Sciatic nerve (tissue), 2 donors: Measurements from ENCODE around the gene EFNB2. TPM values are rescaled to one million over a fixed set of nuclear protein-coding genes. Genes with fewer than 3 reads are reported as not detected.
A peak's percentile ranks its signal among the peaks of the same experiment; 100 is the strongest.

Experiments used
- ATAC-seq: fragments of 200-7000 bp; cut with Tn5 transposase; one replicate; pipeline ENCODE4 v1.9.1; 2020; ENCODE audit warnings: mild to moderate bottlenecking, moderate library complexity
- DNase-seq: peaks from one replicate; pipeline ENCODE4 v3.0.0-alpha.2; 2020; ENCODE audit warnings: low spot score
- intact Hi-C: fragments of 100-400 bp; cut with DNase I; formaldehyde crosslinking; loops from one replicate; pipeline ENCODE4 v1.14.2; 2022
- total RNA-seq: library from RNA; stranded (reverse); fragmentation: NEBNext Ultra II Directional; extraction: Animal tissue kit (Norgen Biotek cat#: 25700); gene quantifications from one replicate; pipeline ENCODE4 v1.2.1, GENCODE V29; 2021
- donor health status: DM: no; HTN: no; CAD: no.
- donor health status: DM: no; HTN: no; CAD: no.

EFNB2 gene
- total RNA-seq, 1 donor from 2014 or later: 37.0 TPM

DNA sequence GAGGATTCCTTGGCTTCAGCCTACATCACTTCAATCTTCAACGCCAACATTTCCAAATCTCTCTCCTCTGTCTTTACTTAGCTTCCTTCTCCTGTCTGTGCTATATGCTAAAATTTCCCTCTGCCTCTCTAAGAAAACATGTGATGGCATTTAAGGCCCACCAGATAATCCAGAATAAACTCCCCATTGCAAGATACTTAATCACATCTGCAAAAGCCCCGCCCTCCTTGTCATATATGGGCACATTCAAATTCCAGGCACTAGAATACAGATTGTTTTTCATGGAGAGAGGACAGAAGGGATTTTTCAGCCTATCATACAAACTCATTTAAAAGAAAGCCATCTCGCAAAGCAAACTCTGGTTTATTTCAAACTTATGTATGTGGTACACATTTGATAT is 16.3 kb upstream of the EFNB2 start:
- ATAC-seq: no peak
- no peak for DNase-seq
- intact Hi-C loops: no loop called here

DNA sequence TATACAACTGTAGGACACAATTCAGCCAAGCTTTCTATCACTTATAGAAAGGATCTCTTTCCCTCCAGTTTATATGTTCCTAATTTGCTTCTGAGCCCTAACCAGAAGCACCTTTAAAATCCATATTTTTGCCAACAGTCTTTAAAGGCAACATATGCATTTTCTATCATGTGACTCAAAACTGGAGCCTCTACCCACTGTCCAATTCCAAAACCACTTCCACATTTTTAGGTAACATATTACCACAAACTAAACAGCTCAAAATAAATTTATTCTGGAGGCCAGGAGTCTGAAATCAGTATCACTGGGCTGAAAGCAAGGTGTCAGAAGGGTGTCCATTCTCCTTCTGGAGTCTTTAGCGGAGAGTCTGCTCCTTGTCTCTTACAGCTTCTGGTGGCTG is 15.9 kb upstream of the EFNB2 start:
- no peak for ATAC-seq
- DNase-seq: no peak
- intact Hi-C loops: no loop called here

DNA sequence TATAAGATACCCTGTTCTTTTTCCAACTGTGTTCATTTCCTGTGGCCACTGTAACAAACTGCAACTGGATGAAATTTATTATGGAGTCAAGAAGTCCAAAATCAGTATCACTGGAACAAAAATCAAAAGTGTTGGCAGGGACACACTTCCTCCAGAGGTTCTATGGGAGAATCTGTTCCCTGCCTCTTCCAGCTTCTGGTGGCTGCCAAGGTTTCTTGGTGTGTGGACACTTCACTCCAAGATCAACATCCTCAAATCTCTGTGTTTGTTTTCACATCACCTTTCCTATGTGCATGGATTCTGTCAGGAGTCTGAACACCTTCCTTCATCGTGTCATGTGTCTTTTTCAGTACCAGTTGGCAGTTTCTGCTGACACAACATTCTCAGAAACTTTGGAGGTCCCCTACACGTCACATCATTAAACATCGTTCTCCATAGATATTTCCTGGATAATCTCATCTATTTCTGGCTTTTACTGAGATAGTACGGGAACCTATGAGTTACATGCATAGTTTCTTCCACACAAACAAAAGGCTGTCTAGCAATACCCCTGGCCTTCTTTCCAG is 15.2 kb upstream of the EFNB2 start:
- intact Hi-C loops: no loop called here
- DNase-seq (no peak), ATAC-seq (peak; percentile 41)

DNA sequence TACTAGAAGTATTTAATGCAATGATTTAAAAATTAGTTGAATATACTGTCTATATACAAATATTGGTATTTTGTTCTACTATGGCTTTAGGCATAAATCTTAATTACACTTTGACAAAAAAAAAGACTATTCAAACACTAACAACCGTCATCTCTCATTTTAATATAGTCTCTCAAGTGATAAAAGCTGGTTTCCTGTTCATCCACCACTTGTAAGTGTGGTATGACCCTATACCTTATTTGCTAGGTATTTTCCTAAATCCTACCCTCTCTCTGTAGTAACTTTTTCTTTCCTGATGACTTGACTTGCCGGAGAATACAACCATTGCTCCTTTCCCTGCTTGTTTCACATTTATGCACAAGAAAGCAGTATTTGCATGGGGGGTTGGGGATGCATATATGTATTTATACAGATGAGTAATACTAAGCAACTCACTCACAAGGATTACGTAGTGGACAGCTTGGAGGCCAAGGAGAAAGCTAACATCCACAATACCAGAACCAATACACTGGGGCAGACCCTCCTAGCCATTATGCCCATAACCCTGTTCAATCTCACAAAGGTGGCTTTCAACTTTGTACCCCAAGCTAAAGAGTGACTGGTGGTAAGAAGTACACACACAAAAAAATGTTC is 12.7 kb upstream of the EFNB2 start:
- ATAC-seq (no peak), DNase-seq (no peak)
- intact Hi-C loops: no loop called here

DNA sequence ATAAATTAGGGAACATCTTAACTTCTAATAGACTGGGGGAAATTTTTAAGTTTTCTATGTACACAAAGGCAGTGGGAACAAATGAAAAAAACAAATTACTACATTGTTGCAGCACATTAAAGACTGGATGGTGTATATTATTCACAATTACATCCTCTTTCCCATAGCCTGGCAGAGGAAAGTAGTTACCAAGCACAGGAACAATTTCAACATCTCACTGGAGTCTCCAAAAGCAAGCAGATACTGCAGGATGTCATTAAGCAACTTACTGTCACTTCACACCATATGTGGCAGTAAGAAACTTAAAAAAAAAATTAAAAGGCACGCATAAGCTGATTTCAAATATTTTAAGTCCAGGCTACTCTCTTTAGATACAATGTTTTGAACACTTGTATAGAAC is 6.4 kb upstream of the EFNB2 start:
- ATAC-seq (no peak), DNase-seq (no peak)
- intact Hi-C loops: no loop called here

DNA sequence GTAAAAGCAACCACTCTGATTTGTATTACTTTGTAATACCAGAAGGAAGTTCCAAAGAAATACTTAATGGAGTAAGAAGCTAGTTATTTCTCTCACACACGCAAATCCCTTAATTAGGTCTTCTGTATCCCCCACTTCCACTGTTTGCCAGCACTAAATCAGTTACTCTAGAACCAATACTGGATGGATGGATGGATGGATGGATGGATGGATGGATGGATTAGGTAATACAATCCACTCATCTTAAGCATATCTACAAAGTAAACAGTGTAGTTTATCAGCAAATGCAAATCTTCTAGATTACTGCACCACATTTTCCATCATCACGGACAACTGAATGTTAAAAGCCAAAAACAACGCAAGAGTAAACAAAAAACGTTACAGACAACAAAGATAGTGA is 5.2 kb upstream of the EFNB2 start:
- ATAC-seq: no peak
- DNase-seq: no peak
- intact Hi-C loops: no loop called here

DNA sequence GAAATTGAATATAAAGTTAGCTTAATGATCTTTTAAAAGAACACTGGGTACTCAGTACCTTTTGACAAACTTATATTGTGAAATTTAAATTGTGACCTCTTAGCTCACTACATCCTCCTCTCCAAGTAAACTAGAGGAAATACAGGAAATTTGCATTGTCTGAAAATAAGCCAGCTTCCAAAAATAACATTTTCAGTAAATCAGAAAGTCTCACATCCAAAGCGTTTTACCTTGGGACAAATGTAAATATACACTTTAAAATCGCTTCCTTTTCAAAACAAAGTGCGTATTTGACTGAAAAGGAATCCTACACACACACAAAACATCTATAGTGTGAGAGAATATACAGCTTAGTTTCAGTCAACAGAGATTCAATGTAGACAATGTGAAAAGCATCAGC is 2.1 kb upstream of the EFNB2 start:
- DNase-seq (no peak), ATAC-seq (no peak)
- intact Hi-C loops: no loop called here

DNA sequence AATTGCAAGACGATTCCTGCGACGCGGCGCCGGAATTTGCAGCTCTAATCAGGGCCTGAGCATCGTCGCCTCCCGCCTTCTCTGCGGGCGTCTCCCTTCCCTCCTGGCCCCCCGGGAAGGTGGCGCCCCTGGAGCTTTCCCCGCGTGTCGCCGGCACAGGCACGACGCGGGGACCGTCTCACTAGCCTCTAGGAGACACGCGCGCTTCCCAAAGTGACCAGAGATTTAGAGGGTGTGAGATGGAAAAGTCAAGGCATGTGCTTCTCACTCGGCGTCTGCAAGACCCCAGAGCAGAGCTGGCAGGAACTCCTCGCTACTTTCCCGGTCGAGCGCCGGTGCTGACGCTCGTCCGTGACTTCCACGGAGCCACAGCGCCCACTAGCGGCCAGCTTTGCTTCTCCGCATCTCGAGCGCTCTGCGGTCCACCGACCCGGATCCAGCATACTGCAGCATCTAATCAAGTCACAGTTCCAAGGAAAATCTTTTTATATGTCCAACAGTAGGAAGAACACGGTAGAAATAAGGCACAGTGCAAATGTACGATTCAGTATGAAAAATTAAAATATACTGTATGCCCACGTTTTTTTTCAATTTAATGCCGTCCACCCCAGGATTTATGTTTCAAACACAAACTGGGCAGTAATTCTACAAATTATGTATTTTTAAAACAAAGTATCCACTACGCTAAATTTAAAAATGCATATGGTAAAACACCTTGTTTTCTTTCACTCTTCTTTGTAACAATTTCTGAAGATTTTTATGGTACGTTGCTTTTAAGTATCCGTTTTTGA is 977 bp upstream of the EFNB2 start:
- ATAC-seq (peak; percentile 85), DNase-seq (peak; percentile 97)
- intact Hi-C loops: no loop called here

DNA sequence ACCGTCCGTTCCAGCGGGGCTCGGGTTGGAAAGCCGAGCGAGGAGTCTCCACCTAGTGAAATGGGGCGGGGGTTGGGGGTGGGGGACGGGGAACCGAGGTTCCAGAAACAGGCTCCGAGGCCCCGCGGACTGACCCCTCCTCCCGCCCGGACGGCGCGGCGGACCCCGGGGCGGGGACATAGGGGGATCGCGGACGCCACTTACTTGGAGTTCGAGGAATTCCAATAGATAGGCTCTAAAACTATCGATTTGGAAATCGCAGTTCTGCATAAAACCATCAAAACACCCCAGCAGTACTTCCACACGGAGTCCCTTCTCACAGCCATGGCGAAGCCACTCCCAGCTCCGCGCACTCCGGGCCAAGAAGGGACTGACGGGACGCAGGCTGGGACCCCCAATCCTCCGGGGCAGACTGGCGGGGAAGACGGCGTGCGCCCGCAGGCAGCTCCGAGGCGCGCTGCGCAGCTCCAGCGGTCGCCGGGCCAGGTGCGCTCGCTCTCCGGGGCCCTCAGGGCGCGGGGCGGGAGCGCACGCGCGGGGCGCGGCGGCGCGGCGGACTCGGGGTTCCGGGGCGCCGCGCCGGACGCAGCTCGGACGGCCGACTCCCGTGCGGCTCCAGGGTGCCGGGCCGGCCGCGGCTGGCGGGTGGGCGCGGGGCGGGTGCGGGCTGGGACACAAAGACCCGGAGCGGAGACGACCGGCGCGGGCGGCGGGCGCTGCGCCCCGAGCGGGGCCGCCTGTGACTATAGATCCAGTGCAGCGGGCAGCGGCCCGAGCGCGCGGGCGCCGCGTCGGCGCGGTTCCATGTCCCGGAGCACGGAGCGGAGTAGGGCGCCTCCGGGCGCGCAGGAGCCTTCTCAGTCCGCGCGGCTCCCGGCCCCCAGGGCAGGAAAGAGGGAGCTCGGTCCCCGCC is 567 bp downstream of the EFNB2 start:
- DNase-seq: no peak
- intact Hi-C loops: no loop called here
- ATAC-seq: no peak

DNA sequence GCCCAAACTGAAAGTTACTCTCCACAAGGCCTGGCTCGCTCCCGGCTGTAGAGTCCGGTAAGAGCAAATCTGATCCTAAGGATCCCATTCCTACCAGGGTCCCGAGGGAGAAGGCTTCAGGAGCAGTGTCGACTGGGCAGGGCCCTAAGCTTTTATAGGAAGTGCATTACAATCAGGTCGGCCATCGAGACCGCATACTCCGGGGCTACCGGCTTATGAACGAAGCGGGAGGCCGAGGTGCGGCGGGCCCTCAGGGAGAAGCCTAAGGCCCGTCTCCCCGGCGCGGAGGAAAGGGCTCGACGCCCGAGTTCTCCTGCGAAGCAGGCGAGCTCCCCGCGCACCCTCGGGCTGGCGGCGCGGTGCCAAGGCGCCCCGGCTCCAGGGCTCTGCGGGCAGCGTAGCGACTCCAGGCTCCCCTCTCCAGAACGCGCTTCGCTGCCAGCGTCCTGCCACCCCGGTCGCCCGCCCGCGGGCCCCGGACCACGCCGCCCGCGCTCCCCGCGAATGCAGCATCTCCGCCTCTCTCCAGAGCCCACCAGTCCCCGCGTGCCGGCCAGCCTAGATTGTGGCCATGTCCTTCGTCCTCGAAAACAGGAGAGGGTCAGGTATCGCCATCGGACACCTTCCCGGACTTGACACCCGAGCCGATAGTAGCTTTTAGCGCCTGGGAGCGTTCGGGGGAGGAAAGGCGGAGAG is 1.4 kb downstream of the EFNB2 start:
- ATAC-seq (peak; percentile 25), DNase-seq (peak; percentile 70)
- intact Hi-C loops: no loop called here

DNA sequence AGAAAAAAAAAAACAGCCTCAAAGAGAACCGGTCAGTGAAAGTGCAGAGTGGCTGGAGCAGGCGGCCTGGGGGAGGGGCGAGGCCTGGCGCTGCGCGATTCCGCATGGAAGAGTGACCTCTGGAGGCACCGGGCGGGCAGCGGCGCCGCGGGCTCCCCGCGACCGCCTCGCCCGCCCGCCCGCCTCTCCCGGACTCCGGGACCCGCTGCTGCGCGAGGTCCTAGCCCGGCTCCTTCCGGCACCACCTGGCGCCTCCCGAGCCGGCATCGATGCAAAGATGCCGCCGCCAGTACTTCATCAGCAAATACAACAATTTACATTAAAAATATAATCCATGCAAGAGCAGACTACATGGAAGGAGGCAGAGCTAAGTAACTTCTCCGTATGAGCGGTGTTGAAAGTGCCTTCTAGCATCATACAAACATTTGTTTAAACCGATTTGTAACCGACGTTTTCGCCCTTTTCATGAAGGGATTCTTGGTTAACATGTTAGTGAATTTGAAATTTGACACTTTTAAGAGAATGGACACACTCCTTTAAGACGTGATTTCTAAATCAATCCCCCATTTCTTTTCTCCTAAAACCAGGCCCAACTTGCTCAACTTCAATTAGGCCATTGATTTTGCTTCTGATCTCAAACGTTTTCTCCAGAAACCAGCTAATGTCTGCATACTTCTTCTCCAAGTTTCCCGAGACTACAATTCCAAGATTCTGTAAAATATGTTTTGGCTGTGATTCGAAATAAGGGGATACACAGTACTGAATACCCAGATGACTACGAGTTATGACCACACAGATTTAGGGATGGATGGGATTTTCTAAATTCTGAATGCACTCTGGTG is 2.1 kb downstream of the EFNB2 start:
- ATAC-seq (peak; percentile 83), DNase-seq (peak; percentile 92)
- intact Hi-C loops: no loop called here

DNA sequence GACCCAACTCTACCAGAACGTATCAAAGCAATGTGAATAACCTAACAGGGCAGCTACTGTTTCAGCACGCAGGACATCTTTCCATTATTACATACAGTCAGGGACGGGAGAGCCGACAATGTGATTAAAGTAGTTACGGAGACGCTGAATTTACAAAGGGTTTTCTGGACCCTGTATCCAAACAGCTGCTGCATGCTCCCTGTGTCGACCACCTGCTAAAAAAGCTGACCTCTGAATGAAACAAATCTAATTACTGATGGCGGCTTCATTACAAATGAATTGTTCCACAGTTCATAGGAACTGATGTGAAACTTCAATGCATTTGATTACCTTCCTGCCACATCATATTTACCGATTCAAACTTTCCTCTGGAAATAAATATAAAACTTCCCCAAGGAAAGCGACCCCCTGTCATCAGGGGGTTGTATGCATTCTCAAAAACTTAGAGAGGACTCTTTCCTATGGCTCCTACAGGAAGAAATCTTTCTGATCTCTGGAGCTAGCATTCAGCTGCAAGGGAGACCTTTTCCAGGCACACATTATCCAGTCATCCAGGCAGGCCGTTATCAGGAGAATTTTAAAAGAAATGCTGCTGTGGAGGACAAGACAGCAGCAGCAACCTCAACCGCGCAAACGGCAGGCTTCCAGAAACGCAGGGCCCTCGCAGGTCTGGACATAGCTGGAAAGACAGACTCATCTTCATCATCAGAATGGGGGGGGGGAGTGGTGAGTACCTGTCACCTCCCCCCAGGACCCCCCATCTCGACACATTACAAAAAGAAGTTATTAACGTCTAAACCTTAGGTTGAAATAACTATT is 3.1 kb downstream of the EFNB2 start:
- no peak for ATAC-seq
- intact Hi-C loops: no loop called here
- DNase-seq: no peak

DNA sequence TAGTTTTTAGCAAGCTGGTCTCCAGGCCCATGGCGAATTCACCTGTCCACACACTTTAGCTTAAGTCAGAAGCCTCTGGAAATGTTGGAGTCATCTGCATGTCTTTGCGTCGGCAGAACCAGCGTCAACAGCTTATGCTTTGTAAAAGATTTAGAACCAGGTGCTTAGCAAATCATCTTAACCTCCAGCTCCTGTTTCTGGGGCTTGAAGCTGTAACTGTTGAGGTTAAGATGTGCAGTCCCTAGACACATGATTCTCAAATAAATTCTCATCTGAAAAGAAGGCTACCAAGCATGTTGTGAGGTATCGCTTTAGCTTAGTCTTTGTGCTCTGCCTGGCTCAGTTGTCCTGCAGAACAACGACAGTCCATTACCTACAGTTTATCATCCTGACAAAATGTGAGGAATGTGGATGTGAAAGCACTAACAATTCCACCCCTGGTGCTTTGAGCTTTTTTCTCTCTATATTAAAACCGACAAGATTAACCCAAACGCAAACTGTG is 4.4 kb downstream of the EFNB2 start:
- DNase-seq (no peak), ATAC-seq (no peak)
- intact Hi-C loops: no loop called here

DNA sequence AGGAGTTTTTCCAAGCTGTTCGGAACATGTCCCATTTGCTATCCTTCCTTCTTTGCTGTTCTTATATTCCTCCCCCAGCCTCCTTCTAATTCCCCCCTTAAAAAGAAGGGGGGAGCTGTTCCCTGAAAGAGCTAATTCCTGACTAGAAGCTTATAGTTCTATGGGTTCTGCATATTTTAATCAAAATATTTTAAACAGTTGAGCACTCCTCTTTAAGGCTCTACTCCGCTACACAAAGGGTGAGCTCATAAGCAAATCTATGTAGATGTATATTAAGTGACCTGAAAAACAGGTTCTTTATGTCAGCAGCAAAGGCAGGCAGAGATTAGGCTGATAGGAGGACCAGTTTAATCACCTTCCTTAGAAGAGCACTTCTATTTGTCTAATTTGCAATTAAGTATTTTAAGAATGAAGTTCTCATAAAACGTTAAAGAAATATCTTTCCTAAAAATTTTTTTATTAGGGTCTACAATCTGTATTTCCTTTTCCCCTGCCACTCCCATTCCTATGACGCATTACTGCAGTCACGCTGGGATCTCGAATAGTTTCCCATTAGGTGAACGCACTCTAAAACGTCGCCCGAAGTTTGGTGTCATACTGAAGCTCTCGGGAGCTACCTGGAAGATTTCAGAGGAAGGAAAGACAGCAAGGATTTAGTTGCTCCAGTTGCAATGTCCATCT is 5.2 kb downstream of the EFNB2 start:
- no peak for DNase-seq
- intact Hi-C loops: no loop called here
- no peak for ATAC-seq

DNA sequence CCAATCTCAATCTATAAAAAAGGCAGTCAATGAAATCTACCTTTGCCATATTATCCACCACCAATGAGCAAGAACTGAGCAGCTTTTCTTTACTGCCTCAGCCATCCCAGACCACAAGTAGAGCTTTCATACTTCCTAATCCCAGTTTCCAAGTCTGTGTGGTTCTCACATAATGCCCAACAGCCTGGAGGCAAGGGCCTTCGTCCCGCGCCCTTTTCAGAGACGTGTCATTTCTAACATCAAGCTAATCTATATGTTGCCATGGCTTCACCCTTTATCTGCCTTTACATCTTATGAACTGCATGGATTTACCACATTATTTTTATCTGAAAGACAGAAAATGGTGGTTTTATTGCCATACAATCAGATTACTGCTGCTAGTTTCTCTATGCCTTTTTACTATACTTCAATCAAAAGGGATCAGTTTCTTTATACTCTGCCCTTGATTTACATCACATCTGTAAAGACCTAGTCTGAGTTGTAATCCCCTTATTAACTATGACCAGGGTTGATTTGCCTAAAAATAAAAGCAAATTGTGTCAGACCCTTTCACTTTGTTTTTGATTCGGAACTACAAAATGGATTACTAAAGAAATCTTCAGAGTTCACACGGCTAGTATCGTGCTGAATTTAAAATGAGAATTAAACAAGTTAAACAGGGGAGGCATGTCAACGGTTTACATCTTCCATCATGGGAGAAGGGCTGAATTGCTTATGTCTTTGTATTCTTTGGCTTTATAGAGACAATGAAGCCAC is 5.9 kb downstream of the EFNB2 start:
- DNase-seq: no peak
- intact Hi-C loops: no loop called here
- ATAC-seq: no peak
